ENCODE data around the gene C1orf52.

Gene C1orf52

DNA sequence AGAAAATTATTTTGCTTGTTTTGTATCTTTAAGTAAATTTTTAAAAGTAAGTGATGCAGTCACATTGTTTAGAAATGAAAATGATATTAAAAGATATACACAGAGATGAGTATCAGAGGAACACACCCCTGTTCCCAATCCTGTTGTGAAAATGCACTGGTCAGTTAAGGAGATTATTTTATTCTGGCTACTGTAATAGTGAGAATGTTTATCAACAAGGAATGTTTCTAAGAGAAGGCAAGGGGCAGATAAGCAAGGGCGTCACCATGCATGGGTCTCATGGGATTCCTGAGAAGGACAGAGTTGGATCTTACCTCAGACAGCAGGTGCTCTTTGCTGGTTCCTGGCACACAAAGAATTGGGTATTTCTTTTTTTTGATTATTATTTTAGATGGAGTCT, 21.8 kb downstream of the C1orf52 start:
- no peak for DNase-seq (ENCODE audit: low read depth in 1 of 2, low spot score in 1 of 2)

DNA sequence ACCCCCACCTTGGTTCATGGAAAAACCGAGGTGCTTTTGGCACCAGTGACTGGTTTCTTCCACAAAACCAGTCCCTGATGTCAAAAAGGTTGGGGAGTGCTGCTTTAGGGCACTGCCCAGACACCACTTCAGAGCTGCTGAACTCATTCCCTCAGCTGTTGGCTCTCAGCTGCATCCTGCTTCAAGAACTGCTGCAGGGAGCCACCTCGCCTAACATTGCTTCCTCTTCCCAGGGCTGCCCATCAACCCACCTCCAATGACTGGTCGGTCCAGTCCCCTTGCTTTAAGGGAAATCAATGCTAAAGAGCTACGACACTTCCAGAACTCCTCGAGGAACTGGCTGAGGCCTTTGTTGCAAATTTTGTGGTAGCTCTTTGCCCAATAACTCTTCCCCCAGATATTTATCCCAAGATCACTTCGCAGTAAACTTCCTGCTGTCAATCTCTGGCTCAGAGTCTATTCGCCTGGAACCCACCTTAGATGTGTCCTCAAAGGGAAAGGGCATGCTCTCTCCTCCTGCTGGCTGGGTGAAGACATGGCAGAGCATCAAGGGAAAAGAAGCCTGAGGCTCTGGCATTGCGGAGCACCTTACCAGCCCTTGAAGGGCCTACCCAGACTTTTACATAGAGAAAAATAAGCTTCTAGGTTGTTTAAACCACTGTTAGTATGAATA, 29.0 kb downstream of the C1orf52 start:
- DNase-seq (ENCODE audit: low read depth in 1 of 2, low spot score in 1 of 2) = no peak

DNA sequence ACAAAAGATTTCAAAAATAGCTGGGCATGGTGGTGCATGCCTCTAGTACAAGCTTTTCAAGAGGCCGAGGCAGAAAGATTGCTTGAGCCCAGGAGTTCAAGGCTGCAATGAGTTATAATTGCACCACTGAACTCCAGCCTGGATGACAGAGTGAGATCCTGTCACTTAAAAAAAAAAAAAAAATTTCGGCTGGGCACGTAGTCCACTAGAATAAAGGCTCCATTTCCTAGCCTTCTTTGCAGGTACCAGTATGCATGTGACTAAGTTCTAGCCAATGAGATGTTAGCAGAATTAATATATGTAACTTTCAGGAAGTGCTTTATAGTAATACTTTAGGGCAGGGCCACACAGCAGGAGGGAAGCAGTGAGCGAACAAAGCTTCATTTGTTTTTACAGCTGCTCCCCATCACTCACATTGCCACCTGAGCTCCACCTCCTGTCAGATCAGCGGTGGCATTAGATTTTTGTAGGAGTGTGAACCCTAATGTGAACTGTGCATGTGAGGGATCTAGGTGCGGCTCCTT, 29.8 kb downstream of the C1orf52 start:
- no peak for DNase-seq (ENCODE audit: low read depth in 1 of 2, low spot score in 1 of 2)

DNA sequence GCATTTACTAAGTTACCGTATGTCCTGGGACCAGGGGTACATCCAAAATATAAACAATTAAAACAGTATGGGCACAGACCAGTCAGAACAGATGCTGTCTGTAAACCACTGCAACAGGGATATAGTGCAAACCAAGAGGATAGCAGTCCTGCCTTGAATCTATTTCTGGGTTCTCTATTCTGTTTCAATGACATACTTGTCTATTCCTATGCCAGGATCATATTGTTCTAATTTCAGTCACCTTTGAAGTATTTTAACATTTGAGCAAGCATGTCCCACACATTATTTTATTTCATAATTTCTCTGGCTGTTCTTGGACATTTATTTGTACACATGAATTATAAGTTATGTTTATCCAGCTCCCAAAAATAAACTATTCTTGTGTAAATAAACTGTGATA, 30.5 kb downstream of the C1orf52 start:
- no peak for DNase-seq (ENCODE audit: low read depth in 1 of 2, low spot score in 1 of 2)

DNA sequence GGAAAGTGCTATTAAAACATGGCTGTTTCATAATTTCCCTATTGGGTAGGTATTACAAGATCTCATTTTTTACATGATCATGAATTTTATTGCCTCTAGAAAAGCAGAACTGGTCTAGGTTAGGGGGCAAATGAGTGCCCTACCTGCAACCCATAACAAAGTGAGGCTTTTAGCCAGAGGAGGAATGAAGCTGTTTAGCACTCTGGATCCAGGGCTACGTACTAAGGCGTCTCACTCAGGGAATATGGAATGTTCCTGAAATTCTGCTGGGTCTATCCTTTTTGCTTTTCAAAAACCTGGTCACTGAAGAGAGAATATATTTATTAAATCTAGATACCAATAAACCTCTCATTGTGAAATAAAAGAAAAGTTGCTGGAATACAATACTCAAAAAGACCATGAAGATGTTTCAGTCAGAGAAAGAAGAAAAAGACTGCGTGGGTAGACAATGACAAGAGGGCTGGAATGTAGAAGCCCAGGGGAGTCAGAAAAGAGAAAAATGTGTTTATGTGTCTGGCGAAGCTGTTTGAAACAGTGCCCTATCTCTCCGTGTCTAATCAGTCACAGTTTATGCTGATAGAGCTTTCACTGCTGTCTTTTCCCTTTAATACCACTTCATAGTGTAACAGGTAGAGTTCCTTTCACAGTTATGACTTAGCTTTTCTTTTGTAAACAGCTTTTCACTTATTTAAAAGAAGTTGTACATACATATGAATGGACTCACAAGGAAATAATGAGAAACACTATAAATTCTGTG, 33.7 kb downstream of the C1orf52 start:
- no peak for DNase-seq (ENCODE audit: low read depth in 1 of 2, low spot score in 1 of 2)

DNA sequence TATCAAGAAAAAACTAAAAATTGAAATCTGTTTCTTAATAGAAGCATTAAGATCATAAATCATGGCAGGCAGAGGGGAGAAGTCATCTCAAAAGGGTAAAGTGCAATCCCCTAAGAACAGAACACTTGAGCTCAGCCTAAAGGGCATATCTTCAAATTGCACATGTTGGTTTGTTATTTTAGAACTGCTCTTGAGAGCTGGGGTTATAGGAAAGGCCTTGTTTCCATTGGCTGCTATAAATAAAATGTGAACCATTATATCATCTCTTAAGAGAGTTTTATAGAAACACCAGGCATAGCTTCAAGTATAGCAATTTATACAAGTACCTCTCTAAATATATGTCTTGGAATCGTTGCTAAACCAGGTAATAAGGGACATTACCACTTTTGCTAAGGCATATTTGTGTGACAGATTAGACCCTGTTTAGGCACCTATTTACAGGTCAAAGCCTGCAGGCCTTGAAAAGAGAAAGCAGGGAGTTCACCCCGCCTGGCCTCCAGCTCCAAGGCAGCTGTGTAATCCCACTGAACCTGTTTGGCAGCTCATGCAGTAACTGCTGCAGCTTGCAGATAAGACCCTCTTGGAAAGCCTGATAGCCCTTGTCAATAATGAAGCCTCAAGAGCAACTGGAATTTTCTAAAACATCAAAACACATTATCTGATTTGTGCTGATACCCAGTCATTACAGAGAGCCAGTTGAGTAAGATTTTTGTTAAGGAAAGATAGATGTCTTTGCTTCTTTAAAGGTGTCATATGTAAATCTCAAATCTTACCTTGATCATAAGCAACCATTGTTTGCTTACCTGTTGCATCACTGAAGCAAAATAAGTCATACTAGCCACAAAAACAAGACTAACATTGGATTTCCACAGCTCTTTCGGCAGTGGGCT, 34.5 kb downstream of the C1orf52 start:
- no peak for DNase-seq (ENCODE audit: low read depth in 1 of 2, low spot score in 1 of 2)

DNA sequence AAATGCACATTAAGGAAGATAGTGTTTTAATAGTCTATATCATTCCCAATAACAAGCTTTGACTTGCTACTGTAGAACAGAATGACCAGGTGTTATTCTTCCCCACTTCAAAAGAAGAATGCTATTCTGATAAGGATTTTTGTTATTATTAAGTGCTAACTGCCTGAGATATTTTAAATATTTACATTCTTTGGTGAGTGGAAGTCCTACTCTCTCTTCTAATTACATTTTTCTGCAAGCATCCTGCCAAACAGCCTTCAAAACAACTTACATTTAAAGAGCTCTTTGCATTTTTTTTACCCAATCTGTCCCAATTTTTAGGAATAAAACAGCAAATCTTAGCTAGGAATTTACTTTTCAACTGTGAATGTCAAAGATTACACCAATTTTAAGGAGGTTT, 35.2 kb downstream of the C1orf52 start:
- DNase-seq (ENCODE audit: low read depth in 1 of 2, low spot score in 1 of 2) = no peak

DNA sequence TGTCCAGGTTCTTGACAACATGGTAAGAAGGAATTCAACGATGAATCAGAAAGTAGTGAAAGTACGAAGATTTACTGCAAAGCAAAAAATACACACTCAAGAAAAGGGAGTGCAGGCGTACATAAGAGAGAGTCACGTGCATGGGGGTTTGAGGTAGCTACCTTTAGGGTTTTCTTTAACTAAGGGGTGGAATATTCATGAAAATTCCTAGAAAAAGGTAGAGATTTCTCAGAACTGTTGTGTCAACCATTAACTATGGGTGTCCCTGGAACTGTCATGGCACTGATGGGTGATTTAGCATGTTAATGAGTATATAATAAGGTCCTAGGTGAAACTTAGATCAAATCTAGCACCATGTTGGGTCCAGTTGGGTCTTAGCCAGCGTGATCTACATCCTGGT, 36.1 kb downstream of the C1orf52 start:
- no peak for DNase-seq (ENCODE audit: low read depth in 1 of 2, low spot score in 1 of 2)

DNA sequence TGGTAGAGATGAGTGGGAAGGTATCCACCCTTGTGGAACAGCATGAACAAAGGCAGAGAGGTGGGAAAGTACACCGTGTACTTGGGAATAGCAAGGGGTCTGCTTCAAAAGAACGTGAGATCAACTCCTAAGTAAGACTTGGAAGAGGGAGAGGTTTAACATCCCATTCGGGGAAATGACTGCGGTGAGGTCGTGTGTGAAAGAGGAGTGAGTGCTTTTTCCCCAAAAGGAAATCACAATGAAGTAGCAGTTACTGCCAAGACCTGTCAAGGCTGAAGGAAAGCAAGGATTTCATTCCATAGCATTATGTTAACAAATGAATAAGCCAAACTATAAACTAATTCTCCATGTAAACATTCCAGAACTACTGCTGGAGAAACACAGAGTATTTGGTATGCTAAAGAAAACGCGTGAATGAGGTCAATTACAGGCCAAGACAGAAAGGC, 38.7 kb downstream of the C1orf52 start:
- DNase-seq (ENCODE audit: low read depth in 1 of 2, low spot score in 1 of 2) = no peak

DNA sequence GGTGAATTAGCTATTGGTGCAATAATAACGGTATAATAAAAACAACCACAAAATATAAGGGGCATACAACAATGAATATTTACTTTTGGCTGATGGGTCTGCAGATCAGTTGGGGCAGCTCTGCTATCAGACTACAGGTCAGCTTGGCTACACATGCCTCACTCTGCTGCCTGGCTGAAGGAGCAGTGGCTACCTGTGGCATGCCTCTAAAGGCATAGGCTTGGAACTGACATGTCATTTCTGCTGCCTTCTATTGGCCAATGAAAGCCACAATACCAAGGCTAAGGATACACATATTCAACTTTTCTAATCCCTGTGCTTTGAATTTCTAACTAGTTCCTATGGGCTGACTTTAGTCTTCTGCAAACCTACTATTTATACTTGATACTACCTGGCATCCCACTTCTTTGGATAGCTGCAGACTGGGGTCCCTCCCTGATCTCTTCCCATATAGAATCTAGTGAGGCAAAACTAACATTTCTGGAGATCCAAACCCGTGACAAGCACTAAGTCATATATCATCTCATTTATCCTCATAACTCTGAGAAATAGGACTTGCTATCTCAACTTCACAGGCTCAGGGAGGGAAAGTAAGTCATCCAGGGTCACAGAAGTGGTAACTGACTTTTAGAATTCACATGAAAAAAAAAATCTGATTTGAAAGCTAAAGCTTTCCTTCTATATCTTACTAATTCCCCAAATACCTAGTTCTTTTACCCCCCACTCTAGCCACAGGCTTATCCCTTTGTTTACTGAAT, 39.4 kb downstream of the C1orf52 start:
- DNase-seq (ENCODE audit: low read depth in 1 of 2, low spot score in 1 of 2) = no peak

DNA sequence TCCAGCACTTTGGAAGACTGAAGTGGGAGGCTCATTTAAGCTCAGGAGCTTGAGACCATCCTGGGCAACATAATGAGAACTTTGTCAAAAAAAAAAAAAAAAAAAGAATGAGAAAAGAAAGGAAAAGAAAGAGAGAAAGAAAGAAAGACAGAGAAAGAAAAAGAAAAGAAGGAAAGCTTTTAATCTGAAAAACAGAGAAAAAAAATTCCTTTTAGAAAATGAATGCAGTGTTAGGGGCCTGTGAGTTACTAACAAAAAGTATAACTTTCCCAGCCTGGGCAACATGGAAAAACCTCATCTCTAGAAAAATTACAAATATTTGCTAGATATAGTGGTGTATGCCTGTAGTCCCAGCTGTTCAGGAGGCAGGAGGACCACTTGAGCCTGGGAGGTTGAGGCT, 42.8 kb downstream of the C1orf52 start:
- no peak for DNase-seq (ENCODE audit: low read depth in 1 of 2, low spot score in 1 of 2)

DNA sequence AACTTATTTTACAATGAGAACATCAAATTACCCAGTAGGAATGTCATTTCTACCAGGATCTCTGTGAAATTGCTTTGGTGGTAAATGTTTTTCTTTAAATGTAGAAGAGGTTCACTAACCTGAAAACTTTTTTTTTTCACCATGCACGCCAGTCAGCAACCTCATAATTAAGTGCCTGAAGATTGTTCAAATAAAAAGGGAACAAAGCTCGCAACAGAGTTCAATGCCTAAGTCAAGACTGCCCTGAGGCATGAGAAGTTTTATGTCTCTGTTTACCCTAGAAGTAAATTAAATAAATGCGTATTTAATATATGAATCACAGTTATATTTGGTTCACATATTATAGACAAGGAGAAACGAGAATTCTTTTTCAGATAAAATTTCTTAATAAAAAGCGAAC, 44.8 kb downstream of the C1orf52 start:
- DNase-seq (ENCODE audit: low read depth in 1 of 2, low spot score in 1 of 2) = no peak

DNA sequence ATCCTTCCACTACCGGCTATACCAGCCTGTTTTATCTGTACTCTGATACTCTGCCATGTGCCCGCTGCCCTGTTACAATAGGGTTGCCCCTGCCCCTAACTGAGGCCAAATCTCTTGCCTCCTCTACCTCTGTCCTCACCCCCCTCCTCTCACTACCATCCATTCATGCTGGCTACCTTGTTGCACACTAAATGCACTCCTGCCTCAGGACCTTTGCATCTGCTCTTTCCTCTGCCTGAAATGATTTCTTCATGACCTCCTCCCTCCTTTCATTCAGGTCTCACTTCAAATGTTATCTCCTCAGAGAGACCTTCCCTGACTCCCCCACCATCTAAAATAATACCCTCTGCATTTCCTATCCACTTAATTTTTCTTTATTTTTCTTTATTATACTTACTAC, 51.0 kb downstream of the C1orf52 start:
- DNase-seq (ENCODE audit: low read depth in 1 of 2, low spot score in 1 of 2) = no peak

DNA sequence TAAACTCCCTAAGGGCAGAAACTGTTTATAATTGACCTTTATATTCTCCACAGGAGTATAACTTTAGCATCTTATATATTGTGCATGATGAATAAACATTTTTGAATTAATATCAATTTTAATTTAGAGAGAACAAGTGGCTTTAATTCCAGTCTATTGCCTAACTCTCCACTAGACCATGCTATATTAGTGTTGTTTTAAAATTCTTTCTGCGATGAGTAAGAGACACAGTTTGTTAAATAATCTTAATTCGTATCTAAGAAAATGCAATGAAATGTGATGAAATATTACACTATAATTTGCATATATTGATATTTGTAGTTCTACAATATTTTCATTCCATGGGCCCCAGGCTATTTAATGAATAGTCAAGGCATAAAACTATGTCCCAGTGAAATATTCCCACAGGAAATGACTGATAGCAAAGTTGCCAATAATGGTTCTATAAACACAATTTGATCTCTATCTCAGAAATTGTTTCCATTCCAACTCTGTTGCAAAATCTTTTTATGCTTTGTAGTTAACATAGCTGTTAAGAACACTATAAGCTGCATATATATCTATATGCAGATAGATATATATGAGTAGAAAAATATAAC, 55.8 kb downstream of the C1orf52 start:
- DNase-seq (ENCODE audit: low read depth in 1 of 2, low spot score in 1 of 2) = no peak

DNA sequence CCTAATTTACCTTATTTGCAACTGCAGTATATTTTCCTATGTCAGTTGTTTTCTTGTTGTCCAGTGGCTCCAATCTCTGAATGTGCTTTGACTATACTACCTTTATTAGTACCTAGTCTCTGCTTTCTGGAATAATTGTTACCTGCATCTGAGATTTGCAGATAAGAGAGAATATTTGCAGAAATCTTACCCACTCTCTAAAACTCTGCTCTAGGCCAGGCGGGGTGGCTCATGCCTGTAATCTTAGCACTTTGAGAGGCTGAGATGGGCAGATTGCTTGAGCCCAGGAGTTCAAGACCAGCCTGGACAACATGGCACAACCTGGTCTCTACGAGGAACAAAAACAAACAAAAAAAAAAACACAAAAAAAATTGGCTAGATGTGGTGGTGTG, 56.6 kb downstream of the C1orf52 start:
- no peak for DNase-seq (ENCODE audit: low read depth in 1 of 2, low spot score in 1 of 2)

DNA sequence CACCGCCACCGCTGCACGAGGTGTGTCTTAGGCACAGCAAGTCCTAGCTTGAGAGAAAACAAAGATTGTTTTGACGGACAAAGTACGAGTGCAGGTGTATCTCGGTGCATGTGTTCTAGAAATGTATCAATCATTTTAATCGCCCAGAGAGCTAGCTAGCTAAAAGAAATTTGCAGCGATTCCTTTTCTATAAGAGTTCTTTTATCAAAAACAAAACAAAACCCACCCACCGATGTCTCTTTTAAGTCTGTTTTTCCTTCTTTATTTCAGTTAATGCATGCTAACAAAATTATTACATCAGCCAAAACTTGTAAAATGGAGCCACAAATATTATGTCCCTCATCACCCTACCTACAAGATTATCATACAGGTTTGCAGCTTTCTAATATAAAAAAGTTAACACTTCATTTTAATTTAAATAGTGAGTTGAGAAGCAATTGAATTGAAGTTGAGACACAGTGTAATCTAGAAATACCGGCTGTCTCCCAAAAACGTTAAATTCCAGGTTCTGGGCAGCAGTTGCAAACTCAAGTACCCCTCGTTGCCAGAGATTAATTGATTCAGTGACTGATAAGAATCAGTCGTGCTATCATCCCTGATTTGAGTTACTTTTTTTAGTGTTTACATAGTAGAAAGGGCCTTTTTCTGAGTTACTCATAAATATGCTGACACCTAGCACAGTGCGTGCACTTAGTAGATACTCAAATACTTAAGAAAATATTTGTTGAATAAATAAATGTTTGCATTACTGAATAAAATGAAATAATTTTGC, 57.2 kb downstream of the C1orf52 start:
- no peak for DNase-seq (ENCODE audit: low read depth in 1 of 2, low spot score in 1 of 2)

DNA sequence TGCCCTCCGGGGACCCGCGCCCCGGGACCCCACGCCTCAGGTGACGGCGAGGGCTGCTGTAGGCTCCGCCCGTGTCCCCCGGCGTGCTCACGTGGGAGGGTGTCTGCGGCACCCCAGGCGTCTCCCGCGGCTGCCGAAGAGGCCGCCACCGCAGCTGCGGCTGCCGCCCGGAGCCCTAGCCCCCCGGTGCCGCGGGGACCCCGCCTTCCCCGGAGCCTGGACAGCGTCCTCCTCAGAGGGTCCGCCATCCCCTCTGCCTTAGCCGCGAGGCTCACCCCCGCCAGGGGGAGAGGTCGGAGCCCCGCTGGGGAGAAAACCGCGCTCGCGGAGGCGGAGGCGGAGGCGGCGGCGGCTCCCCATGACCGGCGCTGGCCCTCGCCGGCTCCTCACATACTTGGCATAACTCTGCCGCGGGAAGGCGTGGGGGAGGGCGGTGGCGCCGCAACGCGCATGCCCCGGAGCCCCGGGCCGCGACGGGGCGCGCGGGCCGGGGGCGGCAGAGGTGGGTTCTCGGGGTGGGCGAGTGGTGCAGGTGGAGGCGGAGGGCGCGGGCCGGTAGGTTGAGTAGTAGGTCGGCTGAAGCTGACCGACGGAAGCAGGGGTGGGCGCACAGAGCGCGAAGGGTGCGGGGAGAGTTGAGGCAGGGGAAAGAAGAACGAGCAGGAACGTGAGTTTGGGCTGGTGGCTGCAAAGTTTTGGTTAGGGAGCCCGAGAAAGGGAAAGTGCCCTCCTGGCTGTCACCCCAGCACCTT, 57.9 kb downstream of the C1orf52 start:
- peak; percentile 22 to 41 for DNase-seq (ENCODE audit: low read depth in 1 of 2, low spot score in 1 of 2)

DNA sequence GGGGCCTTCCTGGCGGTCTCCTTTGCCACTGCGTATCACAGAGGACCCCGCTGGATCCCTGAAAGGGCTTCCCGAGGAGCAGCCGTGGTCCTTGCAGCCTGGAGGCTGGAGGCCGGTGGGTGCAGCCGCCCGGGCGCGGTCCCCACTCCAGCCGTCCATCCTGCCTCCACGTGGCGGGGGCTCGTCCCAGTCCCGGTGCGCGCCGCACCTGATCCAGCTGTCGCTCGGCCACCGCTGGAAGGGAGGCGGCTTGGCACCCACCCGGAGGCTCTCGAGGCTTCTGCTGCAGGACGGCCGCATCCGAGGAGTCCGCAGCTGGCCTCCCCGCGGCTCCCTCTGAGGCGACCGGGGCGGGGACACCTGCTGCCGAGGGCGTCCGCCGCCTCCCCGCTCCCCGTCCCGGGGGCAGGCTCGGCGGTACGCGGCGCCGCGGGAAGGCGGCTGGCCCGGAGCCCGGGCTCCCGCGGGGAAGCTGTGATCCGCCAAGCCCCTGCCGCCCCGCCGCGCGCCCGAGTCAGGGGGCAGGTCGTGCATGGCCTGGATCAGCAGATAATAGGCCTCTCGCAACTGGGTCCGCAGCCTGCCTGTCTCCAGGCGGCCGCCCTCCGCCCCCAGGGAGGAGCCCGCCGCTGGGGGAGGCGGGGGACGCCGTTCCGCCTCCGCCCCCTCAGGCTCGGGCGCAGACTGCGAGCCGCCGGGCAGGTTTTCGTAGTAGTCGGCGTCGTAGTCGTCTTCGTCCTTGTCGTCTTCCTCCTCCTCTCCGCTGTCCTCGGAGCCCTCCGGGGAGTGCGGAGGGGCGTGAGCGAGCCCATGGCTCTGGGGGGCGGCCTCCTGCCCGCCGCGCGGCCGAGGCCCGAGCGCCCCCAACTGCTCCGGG, 58.8 kb downstream of the C1orf52 start, which contains the start of gene SYDE2:
SYDE2 (minus strand) TSS at position 554 of the 877 bp plus-strand sequence; CDS start at position 534, 20 bp downstream.
- peak; percentile 40 to 46 for DNase-seq (ENCODE audit: low read depth in 1 of 2, low spot score in 1 of 2)
